ENCODE measurements around the gene CCDC85A.

DNA sequence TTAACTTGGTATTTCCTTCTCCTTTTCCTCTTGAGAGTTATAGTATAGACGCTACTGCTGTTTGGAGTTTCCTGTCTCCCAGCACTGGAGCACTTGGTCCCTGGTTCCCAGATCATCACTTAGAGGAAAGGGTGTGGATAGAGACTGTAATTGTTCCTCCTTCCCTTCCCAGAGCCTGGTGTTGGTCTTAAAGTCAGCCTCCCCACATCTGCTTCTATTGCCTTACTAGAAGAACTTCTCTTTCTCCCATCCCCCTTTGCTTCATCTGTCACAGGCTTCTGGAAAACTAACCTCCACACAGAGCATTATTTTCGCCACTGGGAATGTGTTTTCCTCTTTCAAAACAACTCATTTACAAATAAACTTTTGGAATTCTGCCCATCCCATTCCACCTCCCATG lies 131.0 kb downstream of the CCDC85A start:
- TF ChIP-seq POLR2AphosphoS5 (IDR thresholded peaks at IDR 0.05; ENCODE audit: borderline replicate concordance, low read depth, low read length) (no peak), FOXP2 (optimal IDR thresholded peaks at IDR 0.05; ENCODE audit: control extremely low read depth, extremely low read length, insufficient read depth) (no peak), EZH2 (IDR thresholded peaks at IDR 0.05) (no peak)
